ENCODE measurements around the gene WDR54.
"Not testable (repeated sequence)": the region's sequence is repeated elsewhere in the genome, so short reads cannot be mapped to it uniquely, and the experiment has no call there.

Gene WDR54

DNA sequence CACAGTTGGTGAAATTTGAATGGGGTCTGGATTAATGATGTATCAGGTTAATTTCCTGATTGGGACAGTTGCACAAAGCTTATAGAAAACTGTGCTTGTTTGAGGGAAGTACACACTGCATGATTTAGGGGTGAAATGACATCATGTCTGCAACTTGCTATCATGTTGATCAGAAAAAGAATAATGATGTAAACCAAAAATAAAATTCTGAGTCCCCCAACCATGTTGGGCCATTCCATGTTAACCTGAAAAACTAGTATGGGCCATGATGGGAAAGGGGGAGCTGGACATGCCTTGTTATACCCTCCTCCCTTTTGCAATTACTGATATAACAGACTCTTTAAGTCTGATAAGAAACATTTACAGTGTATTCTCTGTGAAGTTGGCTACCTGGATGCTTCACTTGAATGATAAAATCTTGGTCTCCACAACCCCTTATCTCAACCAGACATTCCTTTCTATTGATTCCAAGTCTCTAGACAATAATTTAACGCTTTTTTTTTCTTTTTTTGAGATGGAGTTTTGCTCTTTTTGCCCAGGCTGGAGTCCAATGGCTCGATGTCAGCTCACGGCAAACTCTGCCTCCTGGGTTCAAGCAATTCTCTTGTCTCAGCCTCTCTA lies 29.1 kb downstream of the WDR54 start:
- in situ Hi-C loops (cut with HindIII; ENCODE audit: low sequenced_read_pairs), result no loop called here

DNA sequence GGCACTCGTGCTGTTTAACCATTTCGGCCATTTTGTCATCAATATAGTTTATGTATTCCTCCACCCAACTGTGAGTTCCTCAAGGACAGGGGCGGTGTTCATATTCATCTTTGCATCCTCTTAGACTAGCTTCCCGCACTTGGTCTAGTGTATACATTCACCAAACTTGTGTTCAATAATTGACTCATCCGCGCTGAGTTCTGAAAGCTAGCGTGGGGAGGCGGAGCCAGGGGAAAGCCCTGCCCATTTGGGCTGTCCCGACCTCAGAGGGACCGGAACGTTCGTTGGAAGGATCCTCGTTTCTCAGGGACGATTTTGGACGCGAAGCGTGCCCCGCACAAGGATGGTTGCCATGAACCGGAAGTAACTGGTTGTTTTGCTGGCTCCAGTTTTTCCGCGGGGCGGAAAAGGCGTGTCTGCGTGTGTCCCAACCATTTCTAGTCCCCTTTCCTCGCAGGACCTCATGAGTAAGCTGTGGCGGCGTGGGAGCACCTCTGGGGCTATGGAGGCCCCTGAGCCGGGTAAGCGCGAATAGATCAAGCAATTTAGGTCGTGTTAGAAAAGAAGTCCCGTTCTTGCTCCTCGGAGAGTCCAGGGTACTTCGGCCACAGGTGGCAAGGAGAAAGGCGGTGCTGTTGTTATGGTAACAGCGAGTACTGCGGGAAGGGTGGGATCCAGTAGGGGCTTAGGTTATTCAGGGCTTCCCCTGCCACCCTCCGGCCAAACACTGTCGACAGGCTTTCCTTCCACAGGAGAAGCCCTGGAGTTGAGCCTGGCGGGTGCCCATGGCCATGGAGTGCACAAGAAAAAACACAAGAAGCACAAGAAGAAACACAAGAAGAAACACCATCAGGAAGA lies 33.4 kb downstream of the WDR54 start, which contains the start of gene INO80B:
TSS of gene INO80B (plus strand) at position 434 of the 858 bp plus-strand sequence. CDS start at position 464, 30 bp downstream.
- in situ Hi-C loops (cut with HindIII; ENCODE audit: low sequenced_read_pairs), result no loop called here

DNA sequence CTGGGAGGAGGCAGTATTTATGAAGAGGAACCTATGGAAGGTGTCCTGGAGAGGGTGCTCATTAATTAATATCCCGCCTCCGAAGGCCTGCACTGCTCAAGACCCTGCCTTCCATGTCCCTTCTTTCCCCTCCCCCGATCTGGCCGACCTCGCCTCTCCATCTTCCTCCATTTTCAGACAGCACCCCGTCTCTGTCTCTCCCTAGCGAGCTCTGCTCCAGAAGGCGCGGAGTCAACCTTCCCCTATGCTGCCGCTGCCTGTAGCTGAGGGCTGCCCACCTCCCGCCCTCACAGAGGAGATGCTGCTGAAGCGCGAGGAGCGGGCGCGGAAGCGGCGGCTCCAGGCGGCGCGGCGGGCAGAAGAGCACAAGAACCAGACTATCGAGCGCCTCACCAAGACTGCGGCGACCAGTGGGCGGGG lies 35.6 kb downstream of the WDR54 start:
- in situ Hi-C loops (cut with HindIII; ENCODE audit: low sequenced_read_pairs), result no loop called here

DNA sequence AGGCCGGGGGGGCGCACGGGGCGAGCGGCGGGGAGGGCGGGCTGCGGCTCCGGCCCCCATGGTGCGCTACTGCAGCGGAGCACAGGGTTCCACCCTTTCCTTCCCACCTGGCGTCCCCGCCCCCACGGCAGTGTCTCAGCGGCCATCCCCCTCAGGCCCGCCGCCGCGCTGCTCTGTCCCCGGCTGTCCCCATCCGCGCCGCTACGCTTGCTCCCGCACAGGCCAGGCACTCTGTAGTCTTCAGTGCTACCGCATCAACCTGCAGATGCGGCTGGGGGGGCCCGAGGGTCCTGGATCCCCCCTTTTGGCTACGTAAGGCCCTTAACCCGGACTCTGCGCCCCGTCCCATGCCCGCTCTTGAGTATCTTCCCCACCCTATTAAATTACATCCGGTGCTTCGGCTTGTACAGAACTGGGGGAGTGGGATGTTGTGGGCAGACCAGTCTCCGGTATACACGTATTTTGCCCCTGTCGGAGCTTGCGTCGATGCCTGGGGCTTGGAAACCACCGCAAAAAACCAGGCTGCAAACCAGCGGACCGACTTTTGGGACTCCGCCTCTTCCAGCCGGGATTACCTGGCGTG lies 36.1 kb downstream of the WDR54 start:
- in situ Hi-C loops (cut with HindIII; ENCODE audit: low sequenced_read_pairs), result no loop called here

DNA sequence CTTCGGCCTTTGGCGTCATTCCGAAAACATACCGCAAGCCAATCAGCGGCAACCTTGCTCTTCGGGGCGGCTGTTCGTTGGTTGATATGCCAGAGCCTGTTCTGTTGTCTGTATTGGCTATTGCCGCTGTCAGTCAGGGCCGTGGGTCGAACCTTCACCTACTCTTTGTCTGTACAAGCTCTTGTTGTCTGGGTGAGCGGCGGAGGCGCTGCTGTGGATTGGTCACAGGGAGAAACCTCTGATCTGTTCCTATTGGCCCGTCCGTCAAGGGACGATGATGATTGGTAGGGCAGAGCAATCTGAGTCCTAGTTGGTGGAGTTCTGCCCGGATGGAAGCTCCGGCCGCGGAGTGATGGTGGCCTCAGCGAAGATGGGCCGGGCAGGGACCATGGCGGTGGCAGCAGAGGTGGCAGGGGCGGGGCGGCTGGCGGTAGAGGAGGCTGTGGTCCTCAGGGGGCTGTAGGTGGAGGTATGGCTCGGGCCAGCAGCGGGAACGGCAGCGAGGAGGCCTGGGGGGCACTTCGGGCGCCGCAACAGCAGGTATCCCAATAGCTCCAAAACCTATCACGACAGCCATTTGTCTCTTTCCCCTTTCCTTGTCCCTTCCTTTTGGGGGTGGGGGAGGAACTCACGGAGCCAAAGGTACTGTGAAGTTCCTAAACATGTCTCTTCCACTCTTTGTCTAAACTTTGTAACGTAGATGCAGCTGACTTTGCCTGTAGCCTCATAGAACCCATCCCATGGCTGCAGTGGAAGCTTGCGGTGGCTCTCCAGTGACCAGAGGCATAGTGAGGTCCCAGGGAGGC lies 36.8 kb downstream of the WDR54 start, which contains the start of gene WBP1:
TSS of gene WBP1 (plus strand) at position 307 of the 806 bp plus-strand sequence. CDS start at position 472, 165 bp downstream.
- in situ Hi-C loops (cut with HindIII; ENCODE audit: low sequenced_read_pairs), result no loop called here

DNA sequence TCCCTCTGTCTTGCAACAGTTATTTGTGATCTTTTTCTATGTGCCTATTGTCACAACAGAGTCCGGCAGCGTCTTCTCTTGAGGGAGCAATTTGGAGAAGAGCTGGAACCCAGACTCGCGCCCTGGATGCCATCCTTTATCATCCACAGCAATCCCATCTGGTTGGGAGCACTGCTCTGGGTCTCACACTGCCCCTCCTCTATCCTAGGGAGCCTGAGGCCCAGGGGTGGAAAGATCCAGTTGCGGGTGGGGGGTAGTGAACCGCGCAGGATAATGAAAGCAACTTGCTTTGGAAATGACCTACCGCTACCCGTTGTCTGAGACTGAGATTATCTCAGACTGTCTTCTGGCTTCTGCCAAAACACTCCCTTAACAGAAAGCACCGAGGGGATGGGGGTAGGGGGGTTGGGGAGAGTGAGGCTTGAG lies 37.4 kb downstream of the WDR54 start:
- in situ Hi-C loops (cut with HindIII; ENCODE audit: low sequenced_read_pairs), result no loop called here

DNA sequence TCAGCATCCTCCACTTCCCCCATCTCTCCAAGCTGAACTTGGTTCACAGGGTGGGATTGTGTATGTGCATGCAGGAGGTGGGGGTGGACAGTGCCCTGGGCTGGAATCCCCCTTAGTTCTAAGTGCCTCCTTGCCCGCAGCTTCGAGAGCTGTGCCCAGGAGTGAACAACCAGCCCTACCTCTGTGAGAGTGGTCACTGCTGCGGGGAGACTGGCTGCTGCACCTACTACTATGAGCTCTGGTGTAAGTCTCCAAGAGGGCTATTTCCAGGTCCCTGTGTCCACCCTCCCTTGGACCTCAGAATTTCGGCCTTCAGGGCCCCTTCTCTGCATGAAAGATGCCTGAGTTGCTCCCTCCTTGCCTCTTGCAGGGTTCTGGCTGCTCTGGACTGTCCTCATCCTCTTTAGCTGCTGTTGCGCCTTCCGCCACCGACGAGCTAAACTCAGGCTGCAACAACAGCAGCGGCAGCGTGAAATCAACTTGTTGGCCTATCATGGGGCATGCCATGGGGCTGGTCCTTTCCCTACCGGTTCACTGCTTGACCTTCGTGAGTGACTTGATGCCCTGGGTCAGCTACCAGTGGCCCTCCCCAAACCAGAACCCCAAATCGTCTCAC lies 38.1 kb downstream of the WDR54 start:
- in situ Hi-C loops (cut with HindIII; ENCODE audit: low sequenced_read_pairs), result not testable (repeated sequence)

DNA sequence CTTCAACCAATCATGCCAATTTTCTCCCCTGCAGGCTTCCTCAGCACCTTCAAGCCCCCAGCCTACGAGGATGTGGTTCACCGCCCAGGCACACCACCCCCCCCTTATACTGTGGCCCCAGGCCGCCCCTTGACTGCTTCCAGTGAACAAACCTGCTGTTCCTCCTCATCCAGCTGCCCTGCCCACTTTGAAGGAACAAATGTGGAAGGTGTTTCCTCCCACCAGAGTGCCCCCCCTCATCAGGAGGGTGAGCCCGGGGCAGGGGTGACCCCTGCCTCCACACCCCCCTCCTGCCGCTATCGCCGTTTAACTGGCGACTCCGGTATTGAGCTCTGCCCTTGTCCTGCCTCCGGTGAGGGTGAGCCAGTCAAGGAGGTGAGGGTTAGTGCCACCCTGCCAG lies 38.7 kb downstream of the WDR54 start:
- in situ Hi-C loops (cut with HindIII; ENCODE audit: low sequenced_read_pairs), result not testable (repeated sequence)

DNA sequence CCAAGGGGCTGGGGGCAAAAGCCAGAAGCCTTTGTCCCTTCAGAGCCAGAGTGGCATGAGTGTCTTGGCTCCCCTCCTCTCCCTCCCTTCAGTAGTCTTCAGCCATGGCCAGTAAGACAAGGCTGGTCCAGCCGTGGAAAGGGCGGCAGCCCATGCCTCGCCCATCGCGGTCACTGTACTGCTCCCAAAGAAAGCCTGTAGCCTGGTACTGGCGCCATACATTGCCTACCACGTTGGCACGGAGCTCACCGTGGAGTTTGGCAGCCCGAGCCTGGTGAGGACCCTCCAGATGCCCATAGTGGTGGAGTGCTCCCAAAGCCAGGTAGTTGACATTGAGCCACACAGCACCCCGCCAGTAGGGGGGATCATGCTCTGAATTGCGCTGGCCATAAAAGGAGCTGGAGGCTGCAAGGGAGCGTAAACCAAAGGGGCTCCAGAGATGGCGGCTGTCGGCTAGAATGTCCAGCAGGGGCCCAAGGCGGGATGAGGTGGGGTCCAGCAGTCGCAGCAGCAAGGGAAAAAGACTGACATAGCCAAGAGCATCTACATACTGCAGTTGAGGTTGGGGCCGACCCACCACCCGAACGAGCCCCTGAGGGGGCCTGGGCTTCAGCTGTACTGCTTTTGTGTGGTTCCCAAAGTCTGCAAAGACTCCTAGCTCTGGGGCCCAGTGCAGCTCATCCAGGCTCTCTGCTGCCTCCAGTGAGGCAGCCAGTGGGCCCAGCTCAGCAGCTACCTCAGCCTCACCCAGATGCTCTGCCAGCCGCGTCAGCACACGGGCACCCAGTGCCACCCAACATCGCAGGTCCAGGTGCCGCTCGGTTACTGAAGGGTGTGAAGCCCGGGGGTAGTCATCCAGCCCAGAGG lies 39.9 kb downstream of the WDR54 start:
- in situ Hi-C loops (cut with HindIII; ENCODE audit: low sequenced_read_pairs), result no loop called here

DNA sequence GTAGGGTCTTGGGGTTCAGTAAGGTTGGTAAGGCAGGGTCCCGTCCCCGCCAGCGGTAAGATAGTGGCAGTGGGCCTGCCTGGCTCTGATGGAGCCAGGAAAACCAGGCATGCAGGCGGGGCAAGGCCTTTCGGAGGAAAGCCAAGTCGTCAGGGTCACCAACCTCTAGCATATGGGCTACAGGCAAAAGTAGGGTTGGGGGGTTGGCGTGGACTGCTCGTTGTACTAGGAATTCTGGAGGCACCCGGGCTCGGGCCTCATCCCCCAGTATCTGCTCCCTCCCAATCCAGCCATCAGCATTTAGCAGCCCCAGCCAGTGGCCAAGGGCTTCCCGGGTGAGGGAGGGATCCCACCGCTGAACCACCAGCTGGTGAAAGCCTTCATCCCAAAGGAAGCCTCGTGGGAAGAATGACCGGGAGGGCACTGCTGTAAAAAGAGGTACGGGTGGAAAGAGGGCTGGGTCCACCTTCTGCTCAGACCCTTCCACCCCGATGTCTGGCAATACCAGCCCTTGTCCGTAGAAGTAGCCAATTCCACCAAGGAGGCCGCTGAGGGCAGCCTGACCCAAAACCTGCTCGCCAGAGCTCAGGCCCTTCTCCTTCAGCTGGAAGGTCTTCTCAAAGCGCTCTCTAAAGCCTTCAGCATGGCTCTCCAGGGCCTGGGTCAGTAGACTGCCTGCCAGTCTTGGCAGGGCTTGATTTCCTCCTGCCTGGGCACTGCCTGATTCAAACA lies 40.7 kb downstream of the WDR54 start:
- in situ Hi-C loops (cut with HindIII; ENCODE audit: low sequenced_read_pairs), result no loop called here

DNA sequence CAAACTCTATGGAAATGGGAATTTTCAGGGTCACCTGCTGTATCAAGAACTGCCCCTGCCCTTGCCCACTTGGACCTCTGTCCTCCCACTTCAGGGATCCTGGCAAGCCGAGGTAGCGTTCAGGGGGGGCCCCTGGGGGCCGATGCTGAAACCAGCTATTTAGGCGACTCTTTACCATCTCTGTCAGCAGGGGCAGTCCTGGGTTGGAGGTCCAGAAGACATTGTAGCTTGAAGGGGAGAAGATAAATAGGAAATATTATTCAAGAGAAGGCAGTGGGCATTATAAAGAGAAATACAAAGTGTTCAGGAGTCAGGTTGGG lies 41.2 kb downstream of the WDR54 start:
- in situ Hi-C loops (cut with HindIII; ENCODE audit: low sequenced_read_pairs), result no loop called here

DNA sequence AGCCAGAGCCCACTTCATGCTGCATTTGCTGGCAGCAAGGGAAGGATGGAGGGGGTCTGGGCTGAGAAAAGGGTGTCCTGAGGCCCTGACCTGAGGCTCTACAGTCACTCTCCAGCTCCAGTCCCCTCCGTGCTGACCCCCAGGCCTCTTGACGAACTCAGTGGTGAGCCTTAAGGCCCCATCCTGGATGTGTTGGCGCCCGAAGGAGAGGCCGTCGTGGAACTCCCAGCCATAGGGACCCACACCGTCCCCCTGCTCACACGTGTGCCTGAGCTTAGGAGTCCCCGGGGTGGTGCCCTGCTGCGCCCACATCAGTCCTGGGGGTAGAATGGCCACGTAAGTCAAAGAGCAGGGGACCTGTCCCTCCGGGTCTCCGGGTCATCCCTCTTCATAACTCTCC lies 42.9 kb downstream of the WDR54 start:
- in situ Hi-C loops (cut with HindIII; ENCODE audit: low sequenced_read_pairs), result no loop called here

DNA sequence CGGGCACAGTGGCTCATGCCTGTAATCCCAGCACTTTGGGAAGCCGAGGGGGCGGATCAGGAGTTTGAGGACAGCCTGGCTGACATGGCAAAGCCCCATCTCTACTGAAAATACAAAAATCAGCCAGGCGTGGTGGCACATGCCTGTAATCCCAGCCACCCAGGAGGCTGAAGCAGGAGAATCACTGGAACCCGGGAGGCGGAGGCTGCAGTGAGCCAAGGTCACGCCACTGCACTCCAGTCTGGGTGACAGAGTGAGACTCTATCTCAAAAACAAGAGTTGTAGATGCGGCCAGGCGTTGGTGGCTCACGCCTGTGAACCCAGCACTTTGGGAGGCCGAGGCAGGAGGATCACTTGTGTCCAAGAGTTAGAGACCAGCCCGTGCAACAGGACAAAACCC lies 49.2 kb downstream of the WDR54 start:
- in situ Hi-C loops (cut with HindIII; ENCODE audit: low sequenced_read_pairs), result not testable (repeated sequence)

DNA sequence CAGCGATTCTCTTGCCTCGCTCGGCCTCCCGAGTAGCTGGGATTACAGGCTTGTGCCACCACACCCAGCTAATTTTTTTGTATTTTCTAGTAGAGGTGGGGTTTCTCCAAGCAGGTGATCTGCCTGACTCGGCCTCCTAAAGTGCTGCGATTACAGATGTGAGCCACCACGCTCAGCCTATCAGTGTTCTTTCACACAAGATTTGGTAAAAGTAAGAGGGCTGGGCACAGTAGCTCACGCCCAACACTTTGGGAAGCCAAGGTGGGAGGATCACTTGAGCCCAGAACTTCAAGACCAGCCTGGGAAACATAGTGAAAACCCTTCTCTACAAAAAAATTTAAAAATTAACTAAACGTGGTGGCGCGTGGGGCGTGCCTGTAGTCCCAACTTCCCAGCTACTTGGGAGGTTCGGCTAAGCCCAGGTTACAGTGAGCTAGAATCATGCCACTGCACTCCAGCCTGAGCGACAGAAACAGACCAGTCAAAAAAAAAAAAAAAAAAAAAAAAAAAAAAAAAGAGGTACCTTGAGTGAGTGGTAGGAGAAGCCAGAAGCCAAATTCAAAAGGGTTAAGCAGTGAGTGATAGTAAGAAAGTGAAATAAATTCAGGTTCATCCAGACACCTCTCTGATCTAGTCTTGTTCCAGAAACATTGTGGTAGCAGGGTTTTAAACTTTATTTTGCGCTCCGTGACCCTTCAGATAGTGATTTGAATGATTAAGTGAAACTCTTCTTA lies 50.0 kb downstream of the WDR54 start:
- in situ Hi-C loops (cut with HindIII; ENCODE audit: low sequenced_read_pairs), result no loop called here

DNA sequence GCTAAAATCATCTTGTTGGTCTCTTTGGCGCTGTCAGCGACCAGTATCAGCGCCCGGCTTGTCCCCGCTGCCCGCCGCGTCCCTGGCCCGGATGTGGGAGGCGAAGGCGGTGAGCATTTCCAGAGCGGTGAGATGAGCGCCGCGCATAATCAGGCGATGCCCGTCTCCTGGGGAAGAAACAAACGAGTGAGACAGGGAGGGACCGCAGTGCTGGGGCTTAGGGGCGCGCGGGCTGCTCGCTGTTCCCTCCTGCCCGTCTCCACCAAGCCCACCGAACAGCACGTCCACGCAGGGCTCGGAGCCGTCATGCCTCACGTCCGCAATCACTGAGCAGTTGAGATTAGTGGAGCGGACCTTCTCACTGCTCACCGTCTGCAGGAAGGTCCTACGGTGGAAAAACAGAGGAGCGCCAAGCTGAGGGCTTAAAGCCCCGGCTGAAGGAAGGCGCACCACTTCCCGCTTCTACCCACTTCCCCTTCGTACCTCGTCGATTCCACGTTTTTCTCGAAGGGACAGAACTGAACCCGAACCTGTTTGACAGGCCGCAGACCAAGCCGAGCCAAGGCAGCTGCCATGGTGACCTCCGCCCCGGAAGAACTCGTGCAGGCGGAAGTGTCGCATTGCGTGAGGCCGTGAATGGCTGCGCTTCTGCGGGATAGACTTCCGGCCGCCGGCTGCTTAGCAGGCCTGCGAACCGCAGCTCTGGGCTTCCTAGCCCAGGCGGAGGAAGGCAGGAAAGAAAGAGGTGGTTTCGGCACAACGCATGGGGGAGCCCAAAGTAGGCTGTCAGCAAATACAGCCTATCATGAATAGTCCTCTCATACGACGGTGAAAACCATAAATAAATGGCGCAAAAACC lies 50.8 kb downstream of the WDR54 start, which contains the start of gene MRPL53:
TSS of gene MRPL53 (minus strand) at position 595 of the 859 bp plus-strand sequence. CDS start at position 575, 20 bp downstream.
- in situ Hi-C loops (cut with HindIII; ENCODE audit: low sequenced_read_pairs), result no loop called here

DNA sequence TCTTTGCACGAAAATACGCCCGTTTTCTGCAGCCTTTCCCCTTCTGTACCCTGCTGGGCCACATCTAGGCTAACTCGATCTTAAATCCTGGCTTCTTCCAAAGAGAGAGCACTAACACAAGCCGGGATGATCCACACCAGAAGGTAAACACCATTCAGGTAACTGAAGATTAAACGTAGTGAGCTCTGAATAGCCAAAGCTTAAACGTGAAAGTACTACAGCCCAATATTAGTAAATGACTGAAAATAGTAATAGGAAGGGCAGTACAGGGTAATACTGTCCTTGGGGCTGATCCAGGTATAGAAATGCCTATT lies 51.4 kb downstream of the WDR54 start:
- in situ Hi-C loops (cut with HindIII; ENCODE audit: low sequenced_read_pairs), result no loop called here

DNA sequence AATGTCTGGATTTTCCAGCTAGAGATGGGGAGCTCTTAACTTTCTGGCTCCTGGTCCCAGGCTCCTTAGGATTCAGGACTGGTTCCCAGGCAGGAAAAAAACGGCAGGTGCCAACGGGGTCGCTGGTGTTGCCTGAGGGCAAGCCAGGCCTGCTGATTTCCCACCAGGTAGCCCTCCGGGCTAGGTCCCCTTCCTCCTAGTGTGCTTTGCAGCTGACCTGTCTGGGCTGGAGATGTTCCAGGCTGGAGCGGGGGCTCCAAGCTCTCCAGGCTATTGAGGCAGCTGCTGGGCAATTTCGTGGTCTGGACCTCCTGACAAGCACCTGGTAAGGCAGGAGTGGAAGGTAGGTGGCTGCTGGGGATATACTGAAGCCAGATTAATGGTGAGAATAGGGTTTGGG lies 53.0 kb downstream of the WDR54 start:
- in situ Hi-C loops (cut with HindIII; ENCODE audit: low sequenced_read_pairs), result no loop called here
